HG03520 (cell line): ENCODE results near the gene STPG3.

Experiments used
- ATAC-seq: cut with Tn5 transposase; IDR thresholded peaks from one replicate; pipeline ENCODE4 v1.9.1; 2021; ENCODE audit warnings: mild to moderate bottlenecking, moderate library complexity; ENCODE audit not compliant: unreplicated experiment

STPG3 gene

GRCh38 chr9:137264067-137264466 lies 13.0 kb downstream of the STPG3 start:
- no peak for ATAC-seq

GRCh38 chr9:137265496-137266161 lies 14.5 kb downstream of the STPG3 start:
- ATAC-seq, result no peak

GRCh38 chr9:137266162-137266527 lies 15.1 kb downstream of the STPG3 start:
- no peak for ATAC-seq

GRCh38 chr9:137266585-137267453 lies 15.7 kb downstream of the STPG3 start:
- ATAC-seq, result no peak

GRCh38 chr9:137267933-137268355 lies 16.9 kb downstream of the STPG3 start:
- no peak for ATAC-seq

GRCh38 chr9:137268538-137269201 lies 17.6 kb downstream of the STPG3 start:
- ATAC-seq, result no peak

- ATAC-seq, result no peak
These were observed 18.2 kb downstream of the STPG3 start for GRCh38 chr9:137269231-137269772.

- ATAC-seq, result no peak
These were observed 20.0 kb downstream of the STPG3 start for GRCh38 chr9:137270929-137271695.

- ATAC-seq, result no peak
These were observed 20.6 kb downstream of the STPG3 start for GRCh38 chr9:137271696-137272076.

GRCh38 chr9:137272241-137273094 lies 21.4 kb downstream of the STPG3 start:
- no peak for ATAC-seq

- ATAC-seq, result no peak
These were observed 22.0 kb downstream of the STPG3 start for GRCh38 chr9:137273095-137273490.

GRCh38 chr9:137273611-137274320 lies 22.7 kb downstream of the STPG3 start:
- no peak for ATAC-seq

- ATAC-seq, result no peak
These were observed 24.1 kb downstream of the STPG3 start for GRCh38 chr9:137275203-137275587.

- no peak for ATAC-seq
These were observed 24.7 kb downstream of the STPG3 start for GRCh38 chr9:137275588-137276472.

GRCh38 chr9:137276473-137277328 lies 25.6 kb downstream of the STPG3 start:
- ATAC-seq, result no peak

- ATAC-seq, result peak; percentile 48
These were observed 26.4 kb downstream of the STPG3 start, which contains the start of gene TOR4A for GRCh38 chr9:137277329-137278041. TOR4A (plus strand) TSS chr9:137277726; CDS start chr9:137278690, 964 bp downstream.
